Activated CD8-positive, alpha-beta memory T cell treated with anti-CD3 and anti-CD28 coated beads, Interleukin-2, amount 50 U/mL, for 24 hours (primary cell): Measurements from ENCODE around the gene ACP4.
"Not testable (repeated sequence)": the region's sequence is repeated elsewhere in the genome, so short reads cannot be mapped to it uniquely, and the experiment has no call there.

Source experiments
- DNase-seq: peaks from one replicate; pipeline ENCODE4 v3.0.0-alpha.2; 2020; ENCODE audit errors: extremely low read depth

ACP4 gene

DNA sequence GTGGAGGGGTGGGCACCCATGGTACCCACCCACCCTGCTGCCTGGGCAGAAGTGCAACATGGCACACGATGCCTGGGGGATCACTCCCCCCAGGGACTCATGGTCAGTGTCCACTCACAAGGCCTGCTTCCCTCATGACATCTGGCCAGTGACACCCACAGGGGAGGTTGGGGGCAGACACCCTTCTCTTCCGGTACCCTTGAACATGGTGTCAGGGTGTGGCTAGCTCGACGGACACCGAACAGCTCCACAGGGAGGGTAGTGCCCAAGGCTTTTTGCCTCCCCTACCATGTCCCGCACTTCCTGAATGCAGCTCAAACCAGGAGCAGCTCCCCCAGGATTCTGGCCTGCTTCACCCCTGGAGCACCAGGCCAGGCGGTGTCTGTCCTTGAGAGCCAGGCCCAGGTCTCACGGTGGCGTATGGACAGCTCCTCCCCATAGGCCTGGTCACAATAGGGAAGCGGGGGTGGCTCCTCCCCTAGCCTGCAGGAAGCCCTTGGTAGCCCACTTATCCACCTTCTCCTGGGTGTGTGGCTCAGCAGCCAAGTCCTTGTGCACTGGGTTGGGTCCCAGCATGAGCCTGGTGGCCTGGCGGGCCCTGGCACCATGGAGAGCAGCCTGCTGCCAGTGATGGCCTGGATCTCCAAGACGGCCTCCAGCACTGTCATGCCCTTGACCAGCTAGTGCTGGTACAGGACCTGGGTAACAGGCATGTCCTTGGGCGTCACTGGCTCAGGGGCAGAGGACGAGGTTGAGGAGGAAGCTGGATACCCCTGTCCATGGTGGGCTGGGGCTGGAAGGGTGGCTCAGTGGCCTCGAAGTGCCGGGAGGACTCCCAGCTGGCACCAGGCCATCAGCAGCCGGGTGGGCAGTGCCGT, 7.8 kb downstream of the ACP4 start:
- DNase-seq, result no peak

DNA sequence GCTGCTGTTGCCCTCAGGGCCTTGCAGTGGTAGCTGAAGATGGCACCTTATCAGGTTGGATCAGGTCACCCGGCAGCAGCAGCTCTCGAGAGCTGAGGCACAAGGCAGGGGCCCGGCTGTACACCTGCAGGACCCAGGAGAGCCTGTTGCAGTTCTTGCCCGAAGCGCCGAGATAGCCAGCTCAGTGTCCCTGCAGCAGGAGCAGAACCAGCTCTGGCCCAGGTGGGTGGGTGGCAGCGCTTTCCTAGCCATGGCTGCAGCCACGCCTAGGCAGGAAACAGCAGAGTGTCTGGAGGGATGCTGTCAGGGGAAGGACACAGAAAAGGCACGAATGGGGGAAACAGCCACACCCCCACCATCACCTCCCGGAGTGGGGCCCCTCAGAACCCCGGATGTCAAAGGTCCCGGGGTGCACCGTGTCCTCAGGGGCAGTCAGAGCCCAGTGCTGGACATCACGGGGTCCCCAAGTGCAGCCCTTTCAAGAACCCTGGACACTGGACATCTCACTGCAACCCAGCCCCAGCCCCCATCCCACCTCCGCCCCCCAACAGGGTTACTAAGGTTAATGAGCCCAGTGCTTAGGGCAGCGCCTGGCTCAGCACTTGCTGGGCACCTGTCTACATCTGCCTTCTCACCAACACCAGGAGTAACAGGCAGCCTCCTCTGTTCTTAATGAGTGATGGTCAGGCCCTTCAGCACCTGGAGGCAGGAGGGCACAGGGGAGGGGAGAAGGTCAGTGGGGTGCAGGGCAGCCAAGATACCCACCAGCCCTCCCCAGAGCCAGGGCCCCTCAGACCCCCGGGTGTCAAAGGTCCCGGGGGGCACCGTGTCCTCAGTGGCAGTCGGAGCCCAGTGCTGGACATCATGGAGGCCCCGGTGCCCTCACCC, 8.7 kb downstream of the ACP4 start:
- DNase-seq, result no peak

DNA sequence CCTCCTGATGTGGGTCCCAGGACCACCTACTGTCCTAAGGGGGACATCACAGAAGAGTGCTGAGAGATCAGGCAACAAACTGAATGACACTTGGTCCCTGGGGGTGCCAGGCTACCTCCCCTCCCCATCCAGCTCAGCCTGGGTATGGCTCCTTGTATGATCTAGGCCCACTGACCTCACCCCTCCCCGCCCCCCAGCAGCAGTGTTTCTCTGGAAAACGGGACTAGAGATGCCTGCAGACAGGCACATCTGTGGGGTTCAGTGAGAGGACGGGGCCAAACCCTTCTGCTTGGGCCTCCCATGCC, 9.3 kb downstream of the ACP4 start:
- DNase-seq, result no peak

GRCh38 chr19:50801107-50801506, 10.9 kb downstream of the ACP4 start:
- no peak for DNase-seq

DNA sequence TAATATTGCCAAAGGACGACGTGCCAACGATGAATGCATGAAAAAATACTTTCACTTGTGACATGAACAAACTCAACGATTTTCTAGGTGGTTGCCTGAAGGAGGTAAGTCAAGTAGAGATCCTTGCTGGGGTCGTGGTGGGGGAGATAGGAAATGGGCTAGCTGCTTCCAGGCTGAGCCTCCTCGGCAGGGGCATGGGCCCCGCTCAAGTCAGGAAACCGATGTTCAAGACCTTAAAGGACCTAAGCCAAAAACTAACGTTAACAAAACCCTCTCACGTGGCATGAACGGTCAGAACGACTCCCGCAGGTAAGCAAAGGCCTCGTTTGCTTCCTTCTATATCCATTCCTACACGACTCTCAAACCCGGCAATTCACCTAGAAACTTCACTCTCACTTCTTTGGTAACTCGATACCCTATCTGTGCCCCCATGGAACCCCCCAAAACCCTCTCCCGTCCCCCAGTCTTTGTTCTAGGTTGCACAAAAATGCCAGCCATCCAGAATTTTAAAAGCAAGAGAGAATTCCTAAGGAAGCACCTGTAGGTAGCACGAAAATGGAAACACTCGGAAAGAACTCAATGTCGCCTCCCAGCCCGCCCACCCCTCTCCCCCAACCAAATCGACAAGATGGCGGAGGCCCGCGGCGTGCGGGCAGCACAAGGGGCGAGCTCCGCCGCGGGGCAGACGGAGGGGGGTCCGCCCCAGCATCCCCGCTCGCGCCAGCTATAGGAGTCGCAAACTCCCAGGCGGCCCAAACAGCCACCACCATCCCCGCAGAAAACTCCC, 13.6 kb downstream of the ACP4 start:
- no peak for DNase-seq

GRCh38 chr19:50804420-50805272, 14.4 kb downstream of the ACP4 start:
- peak; percentile 97 for DNase-seq

- no peak for DNase-seq
Measured at GRCh38 chr19:50808856-50809255, 18.6 kb downstream of the ACP4 start.

DNA sequence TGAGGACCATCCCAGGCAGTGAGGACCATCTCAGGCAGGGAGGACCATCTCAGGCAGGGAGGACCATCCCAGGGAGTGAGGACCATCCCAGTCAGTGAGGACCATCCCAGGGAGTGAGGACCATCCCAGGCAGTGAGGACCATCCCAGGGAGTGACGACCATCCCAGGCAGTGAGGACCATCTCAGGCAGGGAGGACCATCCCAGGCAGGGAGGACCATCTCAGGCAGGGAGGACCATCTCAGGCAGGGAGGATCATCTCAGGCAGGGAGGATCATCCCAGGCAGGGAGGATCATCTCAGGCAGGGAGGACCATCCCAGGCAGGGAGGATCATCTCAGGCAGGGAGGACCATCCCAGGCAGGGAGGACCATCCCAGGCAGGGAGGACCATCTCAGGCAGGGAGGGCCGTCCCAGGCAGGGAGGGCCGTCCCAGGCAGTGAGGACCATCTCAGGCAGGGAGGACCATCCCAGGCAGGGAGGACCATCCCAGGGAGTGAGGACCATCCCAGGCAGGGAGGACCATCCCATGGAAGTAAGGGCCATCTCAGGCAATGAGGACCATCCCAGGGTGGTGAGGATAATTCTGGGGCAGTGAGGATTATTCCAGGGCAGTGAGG, 21.5 kb downstream of the ACP4 start:
- DNase-seq, result not testable (repeated sequence)

DNA sequence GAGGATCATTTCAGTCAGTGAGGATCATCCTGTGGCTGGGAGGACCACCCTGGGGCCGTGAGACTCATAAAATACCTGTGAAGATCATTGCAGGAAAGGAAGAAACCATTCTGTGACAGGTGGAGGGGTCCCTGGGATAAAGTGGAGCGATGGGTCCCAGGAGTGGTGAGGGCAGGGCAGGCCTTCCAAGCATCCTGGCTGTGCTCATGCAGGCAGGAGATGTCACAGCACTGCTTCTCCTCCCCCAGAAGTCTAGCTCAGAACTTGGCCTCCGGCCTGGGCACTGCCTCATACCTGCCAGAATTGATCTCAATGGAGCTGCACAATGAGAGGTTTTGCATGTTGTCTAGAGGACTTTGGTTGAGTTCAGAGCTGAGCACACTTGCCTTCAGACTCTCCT, 22.3 kb downstream of the ACP4 start:
- DNase-seq, result no peak

GRCh38 chr19:50814883-50815282, 24.7 kb downstream of the ACP4 start:
- no peak for DNase-seq

GRCh38 chr19:50815439-50815838, 25.2 kb downstream of the ACP4 start:
- no peak for DNase-seq

DNA sequence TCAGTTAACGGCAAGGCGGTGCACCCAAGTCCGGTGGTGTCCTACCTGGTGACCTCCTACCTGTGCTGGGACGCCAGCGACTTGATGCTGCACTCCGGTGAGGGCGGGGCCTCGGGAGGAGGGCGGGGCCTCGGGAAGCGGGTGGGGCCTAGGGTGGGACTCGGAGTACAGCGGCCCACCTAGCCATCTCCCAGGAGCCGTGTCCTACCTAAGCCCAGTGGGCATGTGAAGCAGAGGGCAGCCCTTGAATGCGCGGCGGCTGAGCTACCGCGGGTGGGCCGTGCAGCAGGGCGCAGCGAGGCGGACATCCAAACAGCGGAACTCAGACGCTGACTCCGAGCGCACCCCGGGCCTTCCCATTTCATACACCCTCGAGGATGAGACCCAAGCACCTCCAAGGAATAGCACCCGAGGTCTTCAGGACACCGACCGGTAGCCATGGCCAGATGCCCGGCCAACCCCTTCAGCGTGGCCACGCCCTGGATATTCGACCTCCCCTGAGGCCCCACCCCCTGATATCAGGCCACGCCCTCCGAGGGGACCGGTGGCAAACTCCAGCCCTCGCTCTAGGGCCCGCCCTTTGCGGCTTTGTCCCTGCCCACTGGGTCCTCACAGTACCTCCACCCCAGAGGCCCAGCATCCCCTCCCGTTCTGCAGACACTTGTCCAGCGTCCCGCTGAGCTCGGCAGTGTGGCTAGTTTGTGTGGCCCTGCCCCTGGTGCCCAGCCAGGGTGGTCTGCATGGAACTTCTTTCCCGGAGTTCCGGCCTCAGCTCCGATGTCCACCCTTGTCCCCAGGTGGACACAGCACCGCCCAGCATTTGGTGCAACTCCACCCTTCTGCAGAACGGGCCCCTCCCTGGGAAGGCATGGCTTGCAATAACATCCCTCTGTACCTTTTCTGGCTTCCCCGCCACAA, 28.0 kb downstream of the ACP4 start:
- DNase-seq, result no peak

GRCh38 chr19:50818859-50819472, 28.8 kb downstream of the ACP4 start:
- DNase-seq, result no peak

GRCh38 chr19:50819636-50820035, 29.4 kb downstream of the ACP4 start:
- no peak for DNase-seq

GRCh38 chr19:50820086-50820485, 29.9 kb downstream of the ACP4 start:
- no peak for DNase-seq

DNA sequence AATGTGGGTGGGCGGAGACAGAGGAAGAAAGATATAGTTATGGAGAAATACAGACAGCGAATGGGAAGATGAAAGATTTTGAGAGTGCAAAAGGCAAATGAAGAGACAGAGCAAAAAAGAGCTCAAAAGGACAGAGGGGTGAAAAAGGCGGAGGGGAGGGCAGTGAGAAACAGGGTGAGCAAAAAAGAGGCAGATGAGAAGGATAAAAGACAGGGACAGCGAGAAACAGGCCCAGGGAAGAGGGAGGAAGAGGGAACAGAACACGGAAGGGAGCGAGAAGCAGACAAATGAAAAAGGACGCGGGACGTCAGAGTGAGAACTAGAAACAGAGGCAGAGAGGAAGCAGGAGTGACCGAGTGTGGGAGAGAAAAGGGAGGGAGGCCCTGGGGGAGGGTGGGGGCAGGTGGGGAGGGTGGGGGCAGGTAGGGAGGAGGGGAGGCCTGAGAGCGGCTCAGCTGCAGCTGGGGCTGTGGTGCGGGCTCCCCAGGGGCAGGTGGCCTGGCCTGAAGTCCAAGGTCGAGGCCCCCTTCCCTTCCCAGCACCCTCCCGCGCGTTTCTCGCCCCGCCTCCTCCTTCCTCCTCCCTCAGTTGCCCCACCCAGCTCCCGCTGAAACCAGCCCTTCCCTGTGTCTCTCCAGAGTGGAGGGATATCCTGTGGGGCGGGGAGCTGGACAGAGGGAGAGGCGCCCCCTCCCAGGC, 30.5 kb downstream of the ACP4 start:
- no peak for DNase-seq

- DNase-seq, result no peak
Measured at GRCh38 chr19:50821248-50821612, 31.0 kb downstream of the ACP4 start.

- no peak for DNase-seq
Measured at GRCh38 chr19:50821622-50822021, 31.4 kb downstream of the ACP4 start.
